Liver (tissue), 9 donors: ENCODE data around the gene CST8. TPM values are rescaled to one million over a fixed set of nuclear protein-coding genes. Genes with fewer than 3 reads are reported as not detected.

Source experiments
- DNase-seq: peaks from one replicate; pipeline ENCODE4 v3.0.0-alpha.2; 2017; ENCODE audit warnings: low spot score
- H3K27ac ChIP-seq, 2 donors: one replicate each; pipeline ENCODE4 v1.7.0; 2013; ENCODE audit warnings: inconsistent platforms in 2 of 2, low read length in 2 of 2, control low read depth in 1 of 2, low read depth in 1 of 2, mild to moderate bottlenecking in 1 of 2
- H3K27me3 ChIP-seq, 4 donors: one replicate each; pipeline versions ENCODE4 v1.6.1 to v1.7.0; 2013; ENCODE audit warnings: low read length in 3 of 4, inconsistent platforms in 1 of 4, mild to moderate bottlenecking in 1 of 4, moderate library complexity in 1 of 4; ENCODE audit not compliant: control insufficient read depth in 4 of 4, insufficient read depth in 4 of 4
- H3K36me3 ChIP-seq, 4 donors: one replicate each; pipeline versions ENCODE4 v1.6.1 to v1.7.0; 2013; ENCODE audit warnings: low read length in 3 of 4, mild to moderate bottlenecking in 3 of 4, low read depth in 1 of 4, moderate library complexity in 1 of 4; ENCODE audit not compliant: control insufficient read depth in 4 of 4, insufficient read depth in 3 of 4
- H3K4me1 ChIP-seq, 4 donors: one replicate each; pipeline versions ENCODE4 v1.6.1 to v1.7.0; 2013; ENCODE audit warnings: low read length in 3 of 4, mild to moderate bottlenecking in 3 of 4, moderate library complexity in 1 of 4; ENCODE audit not compliant: control insufficient read depth in 4 of 4, insufficient read depth in 4 of 4
- H3K4me3 ChIP-seq, 3 donors: one replicate each; pipeline versions ENCODE4 v1.6.1 to v1.7.0; 2013; ENCODE audit warnings: low read length in 3 of 3, control low read depth in 1 of 3, low read depth in 1 of 3, mild to moderate bottlenecking in 1 of 3
- H3K9ac ChIP-seq, 2 donors: one replicate each; pipeline ENCODE4 v1.7.0; 2013; ENCODE audit warnings: low read length in 2 of 2, mild to moderate bottlenecking in 2 of 2, moderate library complexity in 2 of 2, control low read depth in 1 of 2, low read depth in 1 of 2
- H3K9me3 ChIP-seq, 4 donors: one replicate each; pipeline versions ENCODE4 v1.6.1 to v1.7.0; 2013; ENCODE audit warnings: low read length in 3 of 4; ENCODE audit not compliant: control insufficient read depth in 4 of 4
- ATF3 ChIP-seq: IDR thresholded peaks from 2 replicates; pipeline ENCODE4 v1.6.1; 2016; ENCODE audit warnings: antibody characterized with exemption
- CTCF ChIP-seq: fragments of 150-350 bp; IDR thresholded peaks from 2 replicates; pipeline ENCODE4 v1.5.1; 2017; ENCODE audit warnings: improper control_type of control experiment, low read depth, low read length; ENCODE audit not compliant: missing input control
- EGR1 ChIP-seq, 2 donors: IDR thresholded peaks; 2 replicates each; pipeline ENCODE4 v1.6.1; 2016 to 2018; ENCODE audit warnings: antibody characterized with exemption in 2 of 2, low read depth in 2 of 2
- FOXA1 ChIP-seq: IDR thresholded peaks from 2 replicates; pipeline ENCODE4 v1.6.1; 2016; ENCODE audit warnings: antibody characterized with exemption
- FOXA2 ChIP-seq: IDR thresholded peaks from 2 replicates; pipeline ENCODE4 v1.6.1; 2016; ENCODE audit warnings: antibody characterized with exemption
- GABPA ChIP-seq, 2 donors: IDR thresholded peaks in 1 of 2; conservative IDR thresholded peaks in 1 of 2; 2 replicates each; pipeline ENCODE4 v1.6.1; 2016; ENCODE audit warnings: antibody characterized with exemption in 2 of 2, mild to moderate bottlenecking in 1 of 2, moderate library complexity in 1 of 2
- HNF4A ChIP-seq, 2 donors: conservative IDR thresholded peaks; 2 replicates each; pipeline ENCODE4 v1.6.1; 2016; ENCODE audit warnings: antibody characterized with exemption in 2 of 2, mild to moderate bottlenecking in 2 of 2
- HNF4G ChIP-seq: IDR thresholded peaks from 2 replicates; pipeline ENCODE4 v1.6.1; 2016; ENCODE audit warnings: antibody characterized with exemption
- JUND ChIP-seq, 2 donors: IDR thresholded peaks; 2 replicates each; pipeline ENCODE4 v1.6.1; 2016; ENCODE audit warnings: antibody characterized with exemption in 2 of 2
- MAX ChIP-seq: IDR thresholded peaks from 2 replicates; pipeline ENCODE4 v1.6.1; 2016; ENCODE audit warnings: antibody characterized with exemption
- NR2F2 ChIP-seq: IDR thresholded peaks from 2 replicates; pipeline ENCODE4 v1.6.1; 2016; ENCODE audit warnings: antibody characterized with exemption
- RAD21 ChIP-seq, 2 donors: IDR thresholded peaks; 2 replicates each; pipeline ENCODE4 v1.6.1; 2016; ENCODE audit warnings: antibody characterized with exemption in 2 of 2, mild to moderate bottlenecking in 2 of 2
- REST ChIP-seq: IDR thresholded peaks from 2 replicates; pipeline ENCODE4 v1.6.1; 2016; ENCODE audit warnings: antibody characterized with exemption, mild to moderate bottlenecking
- RXRA ChIP-seq, 2 donors: IDR thresholded peaks; 2 replicates each; pipeline ENCODE4 v1.6.1; 2017 to 2018; ENCODE audit warnings: antibody characterized with exemption in 2 of 2, mild to moderate bottlenecking in 1 of 2
- SP1 ChIP-seq: IDR thresholded peaks from 2 replicates; pipeline ENCODE4 v1.6.1; 2018; ENCODE audit warnings: antibody characterized with exemption, mild to moderate bottlenecking
- TAF1 ChIP-seq: conservative IDR thresholded peaks from 2 replicates; pipeline ENCODE4 v1.6.1; 2016; ENCODE audit warnings: antibody characterized with exemption, mild to moderate bottlenecking
- YY1 ChIP-seq: IDR thresholded peaks from 2 replicates; pipeline ENCODE4 v1.6.1; 2016; ENCODE audit warnings: antibody characterized with exemption, mild to moderate bottlenecking
- ZBTB33 ChIP-seq: IDR thresholded peaks from 2 replicates; pipeline ENCODE4 v1.6.1; 2016; ENCODE audit warnings: antibody characterized with exemption
- WGBS: extraction: QIAGEN DNeasy Blood & Tissue Kit; methylation state at CpG from one replicate; pipeline ENCODE4 v1.1.7; 2013; 5-methylcytosine and 5-hydroxymethylcytosine counted together
- polyA plus RNA-seq, 2 donors: library from polyadenylated mRNA; stranded (reverse) in 1 of 2; unstranded in 1 of 2; fragments of 200-250 nt in 1 of 2; fragments of >200 nt in 1 of 2; fragmentation: Nextera tagmentation in 1 of 2; extraction: Ambion mirVana in 1 of 2; gene quantifications; one replicate each; pipeline versions ENCODE4 v1.2.1 to v1.2.3, GENCODE V29; 2013 to 2015
- total RNA-seq, 2 donors: library from RNA; depleted of rRNA; stranded (reverse); fragments of >200 nt; gene quantifications; one replicate each; pipeline ENCODE4 v1.2.3, GENCODE V29; 2014
- donor health status: healthy.
- donor health status: healthy.
- donor health status: healthy.
- donor health status: healthy.
- donor health status: healthy.

Gene CST8
- total and polyA plus RNA-seq, 4 donors, result not detected

- Histone ChIP-seq H3K9me3 (no peaks in the 10 kb centered on the region), H3K27me3 (no peaks in the 10 kb centered on the region), H3K4me1 (no peaks in the 10 kb centered on the region), H3K36me3 (no peaks in the 10 kb centered on the region), H3K9ac (no peak overlapping the region), H3K4me3 (no peak overlapping the region), H3K27ac (no peak overlapping the region)
- no peak for DNase-seq
- 41% methylated on average over 3 of the region's 3 CpGs for WGBS
- TF ChIP-seq REST, result no peak
- TF ChIP-seq MAX, result no peak
- no peak for TF ChIP-seq JUND (IDR thresholded peaks at IDR 0.05)
- no peak for TF ChIP-seq HNF4G
- TF ChIP-seq ZBTB33, result no peak
- TF ChIP-seq FOXA2, result no peak
- no peak for TF ChIP-seq EGR1 (IDR thresholded peaks at IDR 0.05; ENCODE audit: low read depth in 2 of 2)
- no peak for TF ChIP-seq YY1
- no peak for TF ChIP-seq NR2F2
- no peak for TF ChIP-seq TAF1
- no peak for TF ChIP-seq ATF3
- TF ChIP-seq SP1, result no peak
- TF ChIP-seq FOXA1, result no peak
- no peak for TF ChIP-seq GABPA (IDR thresholded peaks at IDR 0.05 in 1 of 2, conservative IDR thresholded peaks at IDR 0.05 in 1 of 2)
- TF ChIP-seq HNF4A (conservative IDR thresholded peaks at IDR 0.05), result no peak
- TF ChIP-seq RXRA (IDR thresholded peaks at IDR 0.05), result no peak
- TF ChIP-seq RAD21 (IDR thresholded peaks at IDR 0.05), result no peak
- no peak for TF ChIP-seq CTCF
These were observed 41.5 kb upstream of the CST8 start for GRCh38 chr20:23449421-23449820.
